DND-41 (cell line): ENCODE measurements around the gene NEB.

Experiments used
- ATAC-seq: fragments of 200-7000 bp; cut with Tn5 transposase; 3 replicates; pipeline ENCODE4 v1.9.1; 2021; ENCODE audit warnings: low read depth; ENCODE audit not compliant: insufficient read depth
- DNase-seq: peaks from one replicate; pipeline ENCODE4 v3.0.0-alpha.2; 2020
- H2AFZ ChIP-seq: 2 replicates; pipeline ENCODE4 v1.6.0; 2012; ENCODE audit warnings: low read depth, low read length
- H3K27ac ChIP-seq: 2 replicates; pipeline ENCODE4 v1.5.1; 2012; ENCODE audit warnings: low read length, inconsistent platforms
- H3K27me3 ChIP-seq: fragments of 200-600 bp; sonication (generic); 2 replicates; pipeline ENCODE4 v1.6.0; 2012; ENCODE audit warnings: low read length, mild to moderate bottlenecking, inconsistent platforms; ENCODE audit not compliant: insufficient read depth, poor library complexity
- H3K36me3 ChIP-seq: 2 replicates; pipeline ENCODE4 v1.5.1; 2012; ENCODE audit warnings: low read length, inconsistent platforms; ENCODE audit not compliant: insufficient read depth
- H3K4me1 ChIP-seq: 2 replicates; pipeline ENCODE4 v1.5.1; 2012; ENCODE audit warnings: mild to moderate bottlenecking, low read length; ENCODE audit not compliant: insufficient read depth
- H3K4me2 ChIP-seq: 2 replicates; pipeline ENCODE4 v1.6.0; 2012; ENCODE audit warnings: mild to moderate bottlenecking, moderate library complexity, low read length, inconsistent platforms; ENCODE audit not compliant: insufficient read depth
- H3K4me3 ChIP-seq, 2 experiments: fragments of 200-600 bp in 1 of 2; shearing (Covaris generic) in 1 of 2; 2 replicates each; pipeline ENCODE4 v1.5.1; 2012 to 2016; ENCODE audit warnings: inconsistent platforms in 2 of 2, low read length in 2 of 2, mild to moderate bottlenecking in 2 of 2, low read depth in 1 of 2, moderate library complexity in 1 of 2
- H3K79me2 ChIP-seq: 2 replicates; pipeline ENCODE4 v1.6.0; 2012; ENCODE audit warnings: low read length, inconsistent platforms; ENCODE audit not compliant: insufficient read depth
- H3K9ac ChIP-seq: 2 replicates; pipeline ENCODE4 v1.6.0; 2012; ENCODE audit warnings: low read depth, mild to moderate bottlenecking, inconsistent platforms, low read length, moderate library complexity
- H3K9me3 ChIP-seq: 2 replicates; pipeline ENCODE4 v1.5.1; 2012; ENCODE audit warnings: low read length, moderate library complexity, mild to moderate bottlenecking, inconsistent platforms; ENCODE audit not compliant: insufficient read depth, severe bottlenecking
- H4K20me1 ChIP-seq: 2 replicates; pipeline ENCODE4 v1.6.0; 2012; ENCODE audit warnings: low read length; ENCODE audit not compliant: insufficient read depth
- CTCF ChIP-seq: IDR thresholded peaks from 2 replicates; pipeline ENCODE4 v1.5.1; 2012; ENCODE audit warnings: borderline replicate concordance, low read length, moderate library complexity, mild to moderate bottlenecking; ENCODE audit not compliant: poor library complexity, severe bottlenecking; ENCODE audit errors: extremely low read depth
- EZH2 ChIP-seq: IDR thresholded peaks from 3 replicates; pipeline ENCODE4 v1.6.1; 2012; ENCODE audit warnings: borderline replicate concordance, low read depth, mild to moderate bottlenecking, moderate library complexity, low read length, inconsistent platforms; ENCODE audit not compliant: severe bottlenecking

Gene NEB

GRCh38 chr2:151523850-151524249 is 210.4 kb downstream of the NEB start:
- no peak overlapping the region for H3K27ac ChIP-seq
- DNase-seq (no peak), ATAC-seq (no peak)
- no peaks in the 10 kb centered on the region for H3K4me1 ChIP-seq
- H4K20me1 ChIP-seq: no peaks in the 10 kb centered on the region
- TF ChIP-seq CTCF (no peak), EZH2 (no peak)
- no peaks in the 10 kb centered on the region for H3K27me3 ChIP-seq
- no peaks in the 10 kb centered on the region for H3K36me3 ChIP-seq
- H3K4me3 ChIP-seq: no peak overlapping the region
- H3K4me2 ChIP-seq: no peak overlapping the region
- no peaks in the 10 kb centered on the region for H3K79me2 ChIP-seq
- no peak overlapping the region for H3K9ac ChIP-seq
- H2AFZ ChIP-seq: no peak overlapping the region
- H3K9me3 ChIP-seq: no peaks in the 10 kb centered on the region

DNA sequence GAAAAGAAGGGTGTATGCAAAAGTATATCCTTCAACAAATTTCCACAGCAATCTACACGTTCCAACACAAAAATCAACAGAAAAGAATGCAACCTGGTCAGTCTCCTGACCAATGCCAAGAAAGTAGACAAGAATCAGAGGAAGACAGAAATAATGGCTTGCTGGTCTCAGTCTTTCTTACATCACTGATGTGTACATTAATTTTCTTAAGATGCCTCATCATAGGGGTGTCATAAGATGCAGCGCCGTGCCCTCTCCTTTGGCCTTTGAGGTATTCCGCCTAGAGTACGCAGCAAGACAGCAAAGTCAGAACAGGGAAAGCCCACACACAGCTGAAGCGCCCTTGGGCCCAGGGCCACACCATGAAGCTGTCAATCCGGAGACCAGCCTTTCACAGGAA is 211.7 kb downstream of the NEB start:
- Histone ChIP-seq H3K36me3 (no peaks in the 10 kb centered on the region), H4K20me1 (no peaks in the 10 kb centered on the region), H3K9me3 (no peaks in the 10 kb centered on the region), H3K9ac (no peak overlapping the region), H2AFZ (no peak overlapping the region), H3K4me3 (no peak overlapping the region), H3K79me2 (no peaks in the 10 kb centered on the region), H3K27ac (no peak overlapping the region), H3K4me1 (no peaks in the 10 kb centered on the region), H3K27me3 (no peaks in the 10 kb centered on the region), H3K4me2 (no peak overlapping the region)
- no peak for TF ChIP-seq CTCF
- no peak for TF ChIP-seq EZH2
- no peak for ATAC-seq
- no peak for DNase-seq

DNA sequence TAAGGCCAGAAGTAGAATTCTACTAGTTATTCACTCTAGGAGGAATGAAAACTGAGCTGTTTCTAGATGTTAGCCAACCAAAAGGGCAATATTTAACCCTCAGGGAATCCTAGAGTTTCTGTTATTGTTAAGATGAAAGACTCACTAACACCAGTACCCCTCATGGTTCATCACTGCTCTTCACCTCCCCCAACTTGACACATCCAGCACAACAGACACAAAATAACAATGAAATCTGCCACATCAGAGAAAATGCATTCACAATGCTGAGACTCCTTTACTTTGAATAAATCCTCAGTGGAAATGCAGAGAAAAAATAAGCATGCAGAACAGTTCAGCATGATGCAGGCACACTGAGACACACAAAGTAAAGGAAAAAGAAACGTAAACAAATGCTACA is 213.3 kb downstream of the NEB start:
- Histone ChIP-seq H3K79me2 (no peaks in the 10 kb centered on the region), H3K9me3 (no peaks in the 10 kb centered on the region), H3K27ac (no peak overlapping the region), H3K4me3 (no peak overlapping the region), H3K27me3 (no peaks in the 10 kb centered on the region), H3K36me3 (no peaks in the 10 kb centered on the region), H3K4me2 (no peak overlapping the region), H4K20me1 (no peaks in the 10 kb centered on the region), H3K4me1 (no peaks in the 10 kb centered on the region), H3K9ac (no peak overlapping the region), H2AFZ (no peak overlapping the region)
- ATAC-seq: no peak
- TF ChIP-seq EZH2 (no peak), CTCF (no peak)
- DNase-seq: no peak

DNA sequence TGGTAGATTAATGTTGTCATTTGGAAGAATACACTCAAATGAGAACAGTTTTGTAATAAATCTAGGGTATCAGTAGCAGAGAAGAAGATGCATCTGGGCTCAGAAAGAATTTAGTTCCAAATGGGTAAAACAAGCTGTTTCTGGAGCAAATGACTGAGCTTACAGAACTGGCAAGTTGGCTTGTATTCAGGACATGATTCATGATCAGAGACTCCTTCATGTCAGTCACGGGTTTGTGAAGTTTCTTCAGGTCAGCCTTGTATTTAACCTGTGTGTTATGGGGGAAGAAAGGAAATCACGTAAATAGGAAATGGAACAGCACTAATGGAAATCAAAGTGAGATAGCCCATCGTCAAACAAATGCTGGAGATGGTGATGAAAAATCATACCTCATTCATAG is 215.5 kb downstream of the NEB start:
- Histone ChIP-seq H3K27ac (no peak overlapping the region), H3K4me2 (no peak overlapping the region)
- DNase-seq: no peak

More for the DNA sequence above, 215.5 kb downstream of the NEB start:
- Histone ChIP-seq H3K27me3 (no peaks in the 10 kb centered on the region), H2AFZ (no peak overlapping the region), H3K79me2 (no peaks in the 10 kb centered on the region), H3K9ac (no peak overlapping the region), H3K9me3 (no peaks in the 10 kb centered on the region), H3K36me3 (no peaks in the 10 kb centered on the region), H3K4me3 (no peak overlapping the region), H4K20me1 (no peaks in the 10 kb centered on the region), H3K4me1 (no peaks in the 10 kb centered on the region)
- ATAC-seq: no peak
- TF ChIP-seq CTCF (no peak), EZH2 (no peak)
